ENCODE measurements around the gene PPP1R27. TPM values are rescaled to one million over a fixed set of nuclear protein-coding genes. Genes with fewer than 3 reads are reported as not detected.

PPP1R27 gene
- total RNA-seq, 1 donor from 2014 or later, result not detected

DNA sequence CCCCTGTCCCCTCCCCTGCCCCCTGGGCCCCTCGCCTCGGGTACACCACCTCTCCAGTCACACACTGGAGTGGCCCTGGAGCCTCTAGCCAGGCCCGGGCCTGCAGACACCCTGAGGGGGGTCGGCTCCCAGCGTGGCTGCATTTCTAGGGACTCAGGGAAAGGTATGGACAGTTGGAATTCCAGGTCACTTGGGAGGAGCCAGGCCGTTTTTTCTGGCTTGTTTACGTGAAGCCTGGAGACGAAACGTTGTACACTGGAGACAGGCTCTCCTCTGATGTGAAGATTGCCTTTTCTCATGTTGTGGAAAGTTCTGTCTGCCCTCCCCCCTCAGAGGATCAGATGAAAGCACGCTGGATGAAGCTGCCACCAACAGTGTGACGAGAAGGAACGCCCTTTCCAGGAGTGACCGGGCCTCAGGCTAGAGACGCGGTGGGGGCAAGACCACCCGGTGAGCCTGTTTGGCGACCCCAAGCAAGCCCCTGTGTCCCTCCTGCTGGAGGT is 4.0 kb upstream of the PPP1R27 start:
- FAIRE-seq (no peak), DNase-seq (ENCODE audit: low read depth) (no peak)
- H3K27ac Mint-ChIP-seq (ENCODE audit: unreplicated experiment), result no peak overlapping the region
- no peaks in the 10 kb centered on the region for H3K4me1 Mint-ChIP-seq (ENCODE audit: low read depth, unreplicated experiment)
- no peak overlapping the region for H3K4me3 ChIP-seq (ENCODE audit: insufficient read depth, low read depth, low read length)
- H3K36me3 Mint-ChIP-seq (ENCODE audit: low read depth, unreplicated experiment), result peaks cover 6% of the 10 kb centered on the region
- peaks cover 28% of the 10 kb centered on the region for H4K20me1 ChIP-seq (ENCODE audit: insufficient read depth, low read length)
- H3K27me3 ChIP-seq (ENCODE audit: insufficient read depth, low read length), result no peaks in the 10 kb centered on the region
- no peaks in the 10 kb centered on the region for H3K27me3 Mint-ChIP-seq (ENCODE audit: low read depth, unreplicated experiment)
- H3K79me2 ChIP-seq (ENCODE audit: insufficient read depth, low read length), result no peaks in the 10 kb centered on the region
- H3K4me3 Mint-ChIP-seq (ENCODE audit: unreplicated experiment), result no peak overlapping the region
- no peak overlapping the region for H3K9ac ChIP-seq (ENCODE audit: low read length)
- no peak overlapping the region for H2AFZ ChIP-seq (ENCODE audit: low read depth, low read length)
- peaks cover 6% of the 10 kb centered on the region for H3K36me3 ChIP-seq (ENCODE audit: insufficient read depth, low read length)
- no peaks in the 10 kb centered on the region for H3K9me3 ChIP-seq (ENCODE audit: insufficient read depth, low read depth, low read length)
- H3K27ac ChIP-seq (ENCODE audit: low read depth, low read length), result no peak overlapping the region
- no peaks in the 10 kb centered on the region for H3K9me3 Mint-ChIP-seq (ENCODE audit: unreplicated experiment)
- H3K4me2 ChIP-seq (ENCODE audit: low read length), result no peak overlapping the region
- peaks cover 3% of the 10 kb centered on the region for H3K4me1 ChIP-seq (ENCODE audit: insufficient read depth, low read length)
- TF ChIP-seq EZH2 (IDR thresholded peaks at IDR 0.05; ENCODE audit: insufficient read depth, low read length), result no peak

DNA sequence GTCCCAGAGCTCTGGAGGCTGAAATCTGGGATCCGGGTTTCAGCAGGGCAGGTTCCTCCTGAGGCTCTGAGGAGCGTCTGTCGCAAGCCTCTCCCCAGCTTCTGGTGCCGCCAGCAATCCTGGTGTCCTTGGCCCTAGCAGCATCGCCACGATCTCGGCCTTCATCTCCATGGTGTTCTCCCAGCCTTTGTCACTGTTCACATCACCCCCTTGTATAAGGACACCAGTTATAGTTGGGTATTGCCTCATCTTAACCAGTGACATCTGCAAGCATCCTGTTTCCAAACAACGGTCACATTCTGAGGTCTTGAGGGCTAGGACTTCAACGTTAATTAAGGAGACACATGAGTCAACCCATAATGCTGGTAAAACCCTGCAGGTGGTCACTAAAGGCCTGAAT is 2.8 kb upstream of the PPP1R27 start:
- TF ChIP-seq EZH2 (IDR thresholded peaks at IDR 0.05; ENCODE audit: insufficient read depth, low read length), result no peak
- TF ChIP-seq, protein P1, sequence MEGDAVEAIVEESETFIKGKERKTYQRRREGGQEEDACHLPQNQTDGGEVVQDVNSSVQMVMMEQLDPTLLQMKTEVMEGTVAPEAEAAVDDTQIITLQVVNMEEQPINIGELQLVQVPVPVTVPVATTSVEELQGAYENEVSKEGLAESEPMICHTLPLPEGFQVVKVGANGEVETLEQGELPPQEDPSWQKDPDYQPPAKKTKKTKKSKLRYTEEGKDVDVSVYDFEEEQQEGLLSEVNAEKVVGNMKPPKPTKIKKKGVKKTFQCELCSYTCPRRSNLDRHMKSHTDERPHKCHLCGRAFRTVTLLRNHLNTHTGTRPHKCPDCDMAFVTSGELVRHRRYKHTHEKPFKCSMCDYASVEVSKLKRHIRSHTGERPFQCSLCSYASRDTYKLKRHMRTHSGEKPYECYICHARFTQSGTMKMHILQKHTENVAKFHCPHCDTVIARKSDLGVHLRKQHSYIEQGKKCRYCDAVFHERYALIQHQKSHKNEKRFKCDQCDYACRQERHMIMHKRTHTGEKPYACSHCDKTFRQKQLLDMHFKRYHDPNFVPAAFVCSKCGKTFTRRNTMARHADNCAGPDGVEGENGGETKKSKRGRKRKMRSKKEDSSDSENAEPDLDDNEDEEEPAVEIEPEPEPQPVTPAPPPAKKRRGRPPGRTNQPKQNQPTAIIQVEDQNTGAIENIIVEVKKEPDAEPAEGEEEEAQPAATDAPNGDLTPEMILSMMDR (IDR thresholded peaks at IDR 0.05; ENCODE audit: insufficient read depth, low read depth, low read length), result no peak
- no peak overlapping the region for H3K27ac Mint-ChIP-seq (ENCODE audit: unreplicated experiment)
- H3K9me3 Mint-ChIP-seq (ENCODE audit: unreplicated experiment), result no peaks in the 10 kb centered on the region
- H3K4me1 Mint-ChIP-seq (ENCODE audit: low read depth, unreplicated experiment), result no peaks in the 10 kb centered on the region
- DNase-seq (ENCODE audit: low read depth) (no peak), FAIRE-seq (no peak)
- no peaks in the 10 kb centered on the region for H3K27me3 Mint-ChIP-seq (ENCODE audit: low read depth, unreplicated experiment)
- Histone ChIP-seq H3K27me3 (ENCODE audit: insufficient read depth, low read length) (no peaks in the 10 kb centered on the region), H3K36me3 (ENCODE audit: insufficient read depth, low read length) (no peaks in the 10 kb centered on the region), H3K4me3 (ENCODE audit: insufficient read depth, low read depth, low read length) (no peak overlapping the region), H4K20me1 (ENCODE audit: insufficient read depth, low read length) (peaks cover 17% of the 10 kb centered on the region), H3K4me2 (ENCODE audit: low read length) (no peak overlapping the region), H3K9ac (ENCODE audit: low read length) (no peak overlapping the region), H2AFZ (ENCODE audit: low read depth, low read length) (no peak overlapping the region), H3K9me3 (ENCODE audit: insufficient read depth, low read depth, low read length) (no peaks in the 10 kb centered on the region), H3K79me2 (ENCODE audit: insufficient read depth, low read length) (peaks cover 1% of the 10 kb centered on the region), H3K27ac (ENCODE audit: low read depth, low read length) (no peak overlapping the region), H3K4me1 (ENCODE audit: insufficient read depth, low read length) (peaks cover 9% of the 10 kb centered on the region)
- H3K4me3 Mint-ChIP-seq (ENCODE audit: unreplicated experiment), result no peak overlapping the region
- peaks cover 4% of the 10 kb centered on the region for H3K36me3 Mint-ChIP-seq (ENCODE audit: low read depth, unreplicated experiment)

DNA sequence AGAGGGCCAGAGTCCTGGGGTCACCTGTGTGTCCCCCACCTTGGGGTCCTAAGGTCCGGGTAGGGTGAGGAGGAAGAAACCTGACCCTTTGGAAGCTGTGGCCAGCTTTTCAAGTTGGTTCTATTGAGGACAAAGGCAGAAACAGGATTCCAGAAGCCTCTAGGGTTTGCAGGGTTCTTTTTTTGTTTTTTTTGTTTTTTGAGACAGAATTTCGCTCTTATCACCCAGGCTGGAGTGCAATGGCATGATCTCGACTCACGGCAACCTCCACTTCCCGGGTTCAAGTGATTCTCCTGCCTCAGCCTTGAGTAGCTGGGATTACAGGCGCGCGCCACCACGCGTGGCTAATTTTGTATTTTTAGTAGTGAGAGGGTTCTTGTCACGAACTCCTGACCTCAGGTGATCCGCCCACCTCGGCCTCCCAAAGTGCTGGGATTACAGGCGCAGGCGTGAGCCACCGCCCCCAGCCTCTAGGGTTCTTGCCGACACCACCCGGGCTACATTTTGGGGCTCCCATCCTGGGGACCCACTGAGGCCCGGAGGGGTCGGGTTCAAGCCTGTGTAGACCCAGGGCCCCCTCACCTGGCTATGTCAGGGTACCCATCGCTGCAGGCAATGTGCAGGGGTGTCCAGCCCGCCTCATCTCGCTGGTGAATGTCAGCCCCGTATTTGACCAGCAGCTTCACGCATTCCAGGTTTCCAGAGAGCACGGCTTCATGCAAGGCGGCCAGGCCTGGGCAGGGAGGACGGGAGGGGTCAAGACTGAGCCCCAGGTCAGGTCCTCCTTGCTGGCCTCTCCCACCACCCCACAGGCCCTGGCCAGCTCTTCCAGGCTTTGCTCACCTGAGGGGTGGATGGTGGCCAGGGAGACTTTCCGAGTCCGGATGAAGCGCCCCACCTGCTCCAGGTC is 674 bp downstream of the PPP1R27 start:
- peaks cover 6% of the 10 kb centered on the region for H3K4me1 Mint-ChIP-seq (ENCODE audit: low read depth, unreplicated experiment)
- peak overlapping the region; percentile 96 for H3K4me2 ChIP-seq (ENCODE audit: low read length)
- H3K4me3 ChIP-seq (ENCODE audit: insufficient read depth, low read depth, low read length), result peak overlapping the region; percentile 69
- H3K27me3 ChIP-seq (ENCODE audit: insufficient read depth, low read length), result no peaks in the 10 kb centered on the region
- FAIRE-seq, result no peak
- H3K79me2 ChIP-seq (ENCODE audit: insufficient read depth, low read length), result peaks cover 33% of the 10 kb centered on the region
- TF ChIP-seq EZH2 (IDR thresholded peaks at IDR 0.05; ENCODE audit: insufficient read depth, low read length), result no peak
- TF ChIP-seq, protein P1 (IDR thresholded peaks at IDR 0.05; ENCODE audit: insufficient read depth, low read depth, low read length), result no peak
- peaks cover 2% of the 10 kb centered on the region for H3K36me3 Mint-ChIP-seq (ENCODE audit: low read depth, unreplicated experiment)
- peak overlapping the region; percentile 93 for H3K27ac ChIP-seq (ENCODE audit: low read depth, low read length)
- H3K27ac Mint-ChIP-seq (ENCODE audit: unreplicated experiment), result peak overlapping the region; percentile 95
- no peaks in the 10 kb centered on the region for H3K36me3 ChIP-seq (ENCODE audit: insufficient read depth, low read length)
- no peaks in the 10 kb centered on the region for H3K27me3 Mint-ChIP-seq (ENCODE audit: low read depth, unreplicated experiment)
- no peaks in the 10 kb centered on the region for H3K9me3 ChIP-seq (ENCODE audit: insufficient read depth, low read depth, low read length)
- DNase-seq (ENCODE audit: low read depth), result no peak
- H3K9ac ChIP-seq (ENCODE audit: low read length), result peak overlapping the region; percentile 95
- H2AFZ ChIP-seq (ENCODE audit: low read depth, low read length), result peak overlapping the region; percentile 62
- peaks cover 1% of the 10 kb centered on the region for H3K9me3 Mint-ChIP-seq (ENCODE audit: unreplicated experiment)
- peak overlapping the region; percentile 89 for H3K4me3 Mint-ChIP-seq (ENCODE audit: unreplicated experiment)
- H3K4me1 ChIP-seq (ENCODE audit: insufficient read depth, low read length), result peaks cover 17% of the 10 kb centered on the region
- H4K20me1 ChIP-seq (ENCODE audit: insufficient read depth, low read length), result peaks cover 25% of the 10 kb centered on the region
